ENCODE results near the gene GNAS-AS1. TPM values are rescaled to one million over a fixed set of nuclear protein-coding genes. Genes with fewer than 3 reads are reported as not detected.

Gene GNAS-AS1
- total RNA-seq, 1 experiment from 2014 or later: 6.8 TPM

DNA sequence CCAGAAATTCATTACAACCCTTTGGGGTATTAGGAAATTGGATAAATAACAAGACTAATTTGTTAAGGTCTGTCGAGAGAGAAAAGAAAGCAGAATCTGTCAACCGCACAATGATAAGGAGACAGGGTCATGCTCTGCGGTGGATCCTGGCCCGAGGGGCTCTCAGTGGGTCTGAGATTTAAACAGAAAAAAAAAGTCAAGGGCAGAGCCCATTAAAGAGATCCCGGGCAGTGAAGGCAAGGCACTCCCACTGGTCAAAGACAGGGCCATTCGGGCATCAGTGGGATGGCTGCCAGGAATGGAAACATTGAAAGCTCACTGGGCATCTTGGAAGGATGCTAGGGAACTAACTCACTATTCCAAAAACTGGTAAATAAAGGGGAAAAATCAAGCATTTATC lies 77.9 kb downstream of the GNAS-AS1 start:
- no peak overlapping the region for H2AFZ ChIP-seq
- no peak overlapping the region for H3K4me2 ChIP-seq
- no peak overlapping the region for H3K4me3 ChIP-seq
- H3K9me2 ChIP-seq (ENCODE audit: insufficient read depth): no peaks in the 10 kb centered on the region
- no peaks in the 10 kb centered on the region for H3K36me3 ChIP-seq (ENCODE audit: low read depth)
- no peak for DNase-seq
- H3F3A ChIP-seq (ENCODE audit: insufficient read depth, low read depth): no peaks in the 10 kb centered on the region
- no peak overlapping the region for H3K27ac ChIP-seq
- ChIA-PET POLR2A (ENCODE audit: unreplicated experiment) (no interaction called here), CTCF (no interaction called here)
- H3K9me3 ChIP-seq (ENCODE audit: insufficient read depth, low read depth): no peaks in the 10 kb centered on the region
- TF ChIP-seq EZH2 (IDR thresholded peaks at IDR 0.05; ENCODE audit: low read depth) (no peak), CTCF (conservative IDR thresholded peaks at IDR 0.05) (no peak)
- H3K27me3 ChIP-seq (ENCODE audit: insufficient read depth, low read depth): peaks cover 98% of the 10 kb centered on the region
- BruUV-seq (replicated peaks): no TSS peak
- intact Hi-C loops (cut with micrococcal nuclease; ENCODE audit: unreplicated experiment): no loop called here
- H4K20me1 ChIP-seq (ENCODE audit: insufficient read depth): no peaks in the 10 kb centered on the region
- H3K79me2 ChIP-seq (ENCODE audit: low read depth): no peaks in the 10 kb centered on the region
- H3K4me1 ChIP-seq (replicated peaks; ENCODE audit: insufficient read depth): no peaks in the 10 kb centered on the region

Small RNA genes within 50 kb of the gene (microRNA-seq; reads per million reads assigned to microRNA genes)
- not detected for gene MIR298 (ENCODE audit: borderline number of aligned reads, borderline replicate concordance)

Other genes starting within 250 kb of the GNAS-AS1 start
- 76.3 and 85.5 TPM in 2 replicates for gene STX16, start 199.6 kb downstream of the GNAS-AS1 start, total RNA-seq (2021)
- 24.0 and 36.9 TPM in 2 replicates for gene NPEPL1, start 158.1 kb downstream of the GNAS-AS1 start, total RNA-seq (2021)
- gene GNAS, start 1.8 kb upstream of the GNAS-AS1 start, total RNA-seq (2021): 929 and 1,304 TPM in 2 replicates
- 122 and 130 TPM in 2 replicates for gene NELFCD, start 130.4 kb upstream of the GNAS-AS1 start, total RNA-seq (2021)
- 184 and 194 TPM in 2 replicates for gene CTSZ, start 156.4 kb upstream of the GNAS-AS1 start, total RNA-seq (2021)
- gene TUBB1, start 168.5 kb upstream of the GNAS-AS1 start, total RNA-seq (2021): 0.18 and 0.35 TPM in 2 replicates
- 76.3 and 84.8 TPM in 2 replicates for gene ATP5F1E, start 181.4 kb upstream of the GNAS-AS1 start, total RNA-seq (2021)
- 106 and 137 TPM in 2 replicates for gene PRELID3B, start 191.9 kb upstream of the GNAS-AS1 start, total RNA-seq (2021)